Stomach (tissue), 4 donors: Measurements from ENCODE around the gene FXYD2.

Experiments
- CTCF ChIP-seq, 7 experiments: fragments of 450-650 bp in 4 of 7; fragments of 200-600 bp in 3 of 7; sonication (generic) in 3 of 7; IDR thresholded peaks; one replicate each; pipeline ENCODE4 v1.5.1; 2016 to 2019; ENCODE audit warnings: antibody characterized with exemption in 7 of 7, control low read depth in 2 of 7, mild to moderate bottlenecking in 1 of 7
- EP300 ChIP-seq: sonication (generic); formaldehyde crosslinking; IDR thresholded peaks from one replicate; pipeline ENCODE4 v1.6.1; 2017; ENCODE audit warnings: antibody characterized with exemption
- POLR2A ChIP-seq, 4 donors: fragments of 450-650 bp; IDR thresholded peaks; one replicate each; pipeline ENCODE4 v1.6.1; 2016; ENCODE audit warnings: antibody characterized with exemption in 4 of 4, control low read depth in 2 of 4, mild to moderate bottlenecking in 1 of 4, moderate library complexity in 1 of 4
- POLR2AphosphoS5 ChIP-seq, 3 donors: sonication (generic); formaldehyde crosslinking; IDR thresholded peaks; one replicate each; pipeline ENCODE4 v1.6.1; 2016; ENCODE audit warnings: antibody characterized with exemption in 3 of 3

- TF ChIP-seq CTCF (IDR thresholded peaks at IDR 0.05): no peak
- TF ChIP-seq EP300: no peak
- TF ChIP-seq POLR2A (IDR thresholded peaks at IDR 0.05): no peak
- TF ChIP-seq POLR2AphosphoS5 (IDR thresholded peaks at IDR 0.05): no peak
These were observed 42.0 kb upstream of the FXYD2 start for GRCh38 chr11:117866526-117866925.
